ENCODE results near the gene ANKRD44. TPM values are rescaled to one million over a fixed set of nuclear protein-coding genes. Genes with fewer than 3 reads are reported as not detected.

Gene ANKRD44
- total RNA-seq, 1 experiment from 2014 or later: 7.1 TPM

- no peak overlapping the region for H3K4me3 Mint-ChIP-seq (ENCODE audit: low read depth, unreplicated experiment)
- no peak overlapping the region for H3K27ac Mint-ChIP-seq (ENCODE audit: unreplicated experiment)
- intact Hi-C loops (cut with micrococcal nuclease; ENCODE audit: unreplicated experiment): no loop called here
- no peak for DNase-seq
- no peak for TF ChIP-seq CTCF (IDR thresholded peaks at IDR 0.05; ENCODE audit: unreplicated experiment)
- H3K9me3 Mint-ChIP-seq (ENCODE audit: low read depth, unreplicated experiment): no peaks in the 10 kb centered on the region
- no peaks in the 10 kb centered on the region for H3K4me1 Mint-ChIP-seq (ENCODE audit: low read depth, unreplicated experiment)
- CTCF ChIA-PET: interaction anchor here (0.6 kb wide), 2 partner anchors 10 to 287 kb away, joined by 4 to 6 read pairs; no protein-coding TSS in a partner anchor
- H3K36me3 Mint-ChIP-seq (ENCODE audit: insufficient read depth, unreplicated experiment): no peaks in the 10 kb centered on the region
- H3K27me3 Mint-ChIP-seq (ENCODE audit: unreplicated experiment): no peaks in the 10 kb centered on the region
- BruUV-seq (replicated peaks): no TSS peak
These were observed 74.9 kb downstream of the ANKRD44 start for GRCh38 chr2:197235711-197236110.

- BruUV-seq (replicated peaks): no TSS peak
- Mint-ChIP-seq H3K27ac (ENCODE audit: unreplicated experiment) (no peak overlapping the region), H3K4me3 (ENCODE audit: low read depth, unreplicated experiment) (no peak overlapping the region), H3K9me3 (ENCODE audit: low read depth, unreplicated experiment) (no peaks in the 10 kb centered on the region), H3K36me3 (ENCODE audit: insufficient read depth, unreplicated experiment) (no peaks in the 10 kb centered on the region), H3K27me3 (ENCODE audit: unreplicated experiment) (no peaks in the 10 kb centered on the region), H3K4me1 (ENCODE audit: low read depth, unreplicated experiment) (no peaks in the 10 kb centered on the region)
- intact Hi-C loops (cut with micrococcal nuclease; ENCODE audit: unreplicated experiment): no loop called here
- TF ChIP-seq CTCF (IDR thresholded peaks at IDR 0.05; ENCODE audit: unreplicated experiment): no peak
- no peak for DNase-seq
- CTCF ChIA-PET: no interaction called here
These were observed 75.8 kb downstream of the ANKRD44 start for GRCh38 chr2:197234671-197235191.

GRCh38 chr2:197233473-197233872, 77.1 kb downstream of the ANKRD44 start:
- Mint-ChIP-seq H3K9me3 (ENCODE audit: low read depth, unreplicated experiment) (no peaks in the 10 kb centered on the region), H3K27me3 (ENCODE audit: unreplicated experiment) (no peaks in the 10 kb centered on the region), H3K4me1 (ENCODE audit: low read depth, unreplicated experiment) (no peaks in the 10 kb centered on the region), H3K27ac (ENCODE audit: unreplicated experiment) (no peak overlapping the region), H3K4me3 (ENCODE audit: low read depth, unreplicated experiment) (no peak overlapping the region), H3K36me3 (ENCODE audit: insufficient read depth, unreplicated experiment) (no peaks in the 10 kb centered on the region)
- TF ChIP-seq CTCF (IDR thresholded peaks at IDR 0.05; ENCODE audit: unreplicated experiment): no peak
- intact Hi-C loops (cut with micrococcal nuclease; ENCODE audit: unreplicated experiment): no loop called here
- no peak for DNase-seq
- CTCF ChIA-PET: no interaction called here
- BruUV-seq (replicated peaks): no TSS peak

DNA sequence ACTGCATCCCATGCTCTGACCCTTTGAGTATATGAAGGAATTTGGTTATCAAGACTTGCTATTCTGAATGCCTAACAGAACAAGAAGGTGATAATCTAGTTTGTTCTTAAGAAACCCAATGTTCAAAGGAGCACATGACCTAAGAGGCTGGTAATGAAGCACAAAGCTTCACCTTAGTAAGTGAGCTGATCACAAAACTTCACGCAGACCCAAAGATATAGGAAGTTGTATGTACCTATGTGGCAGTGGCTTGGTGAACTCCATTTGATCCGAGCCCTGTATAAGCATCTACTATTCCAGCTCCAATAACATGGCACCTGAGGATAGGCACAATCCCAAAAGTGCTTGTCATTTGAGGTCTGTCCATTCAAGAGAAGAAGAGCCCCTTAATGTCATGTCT, 78.6 kb downstream of the ANKRD44 start:
- TF ChIP-seq CTCF (IDR thresholded peaks at IDR 0.05; ENCODE audit: unreplicated experiment): no peak
- DNase-seq: no peak
- Mint-ChIP-seq H3K4me1 (ENCODE audit: low read depth, unreplicated experiment) (peaks cover 1% of the 10 kb centered on the region), H3K4me3 (ENCODE audit: low read depth, unreplicated experiment) (no peak overlapping the region), H3K9me3 (ENCODE audit: low read depth, unreplicated experiment) (no peaks in the 10 kb centered on the region), H3K36me3 (ENCODE audit: insufficient read depth, unreplicated experiment) (no peaks in the 10 kb centered on the region), H3K27ac (ENCODE audit: unreplicated experiment) (no peak overlapping the region), H3K27me3 (ENCODE audit: unreplicated experiment) (no peaks in the 10 kb centered on the region)
- intact Hi-C loops (cut with micrococcal nuclease; ENCODE audit: unreplicated experiment): no loop called here
- CTCF ChIA-PET: interaction anchor here (0.6 kb wide), 1 partner anchor 9 kb away, joined by 3 read pairs; no protein-coding TSS in a partner anchor
- no TSS peak for BruUV-seq (replicated peaks)

All from Calu3 (cell line).